Measurements from ENCODE around the gene SOX6. TPM values are rescaled to one million over a fixed set of nuclear protein-coding genes. Genes with fewer than 3 reads are reported as not detected.

SOX6 gene
- polyA plus RNA-seq, 1 donor, result 22.8 TPM

- DNase-seq (ENCODE audit: low read depth), result no peak
Measured at GRCh38 chr11:16191212-16191867, 165.0 kb downstream of the SOX6 start.

DNA sequence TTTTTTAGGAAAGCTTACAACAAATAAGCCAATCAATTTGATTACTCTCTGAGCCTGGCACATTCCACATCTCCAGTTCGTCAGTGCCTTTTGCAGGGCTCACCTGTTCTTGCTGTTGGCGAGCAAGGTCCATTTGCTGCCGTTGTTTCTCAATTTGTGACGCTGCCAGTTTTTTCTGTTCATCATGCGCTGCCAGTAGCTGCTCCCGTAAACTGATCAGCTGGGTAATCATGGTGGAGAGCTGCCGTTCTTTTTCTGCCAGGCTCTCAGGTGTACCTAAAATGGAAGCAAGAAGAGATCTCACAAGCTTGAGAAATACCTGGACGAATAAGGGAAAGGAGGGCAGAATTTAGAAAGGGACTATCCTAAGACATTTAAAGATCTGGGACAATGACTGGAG, 169.7 kb downstream of the SOX6 start:
- DNase-seq (ENCODE audit: low read depth), result no peak

DNA sequence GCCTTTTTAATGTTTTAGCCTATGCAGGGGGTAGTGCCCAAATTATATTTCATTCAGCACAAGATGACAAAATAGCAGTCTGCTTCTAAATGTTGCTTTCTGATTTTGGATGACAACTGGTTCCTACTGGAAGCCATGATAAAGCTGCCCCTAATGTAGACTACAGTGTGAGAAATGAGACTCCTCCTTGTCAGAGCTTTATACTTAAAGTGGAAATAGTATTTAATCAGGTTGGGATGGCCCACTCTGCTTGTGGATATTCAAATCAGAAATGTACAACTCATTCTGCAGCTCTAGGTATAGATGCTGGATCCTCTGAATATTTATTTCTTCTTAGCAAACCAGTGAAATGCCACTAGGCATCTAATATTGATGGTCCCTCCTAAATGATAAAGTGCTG, 171.3 kb downstream of the SOX6 start:
- no peak for DNase-seq (ENCODE audit: low read depth)

DNA sequence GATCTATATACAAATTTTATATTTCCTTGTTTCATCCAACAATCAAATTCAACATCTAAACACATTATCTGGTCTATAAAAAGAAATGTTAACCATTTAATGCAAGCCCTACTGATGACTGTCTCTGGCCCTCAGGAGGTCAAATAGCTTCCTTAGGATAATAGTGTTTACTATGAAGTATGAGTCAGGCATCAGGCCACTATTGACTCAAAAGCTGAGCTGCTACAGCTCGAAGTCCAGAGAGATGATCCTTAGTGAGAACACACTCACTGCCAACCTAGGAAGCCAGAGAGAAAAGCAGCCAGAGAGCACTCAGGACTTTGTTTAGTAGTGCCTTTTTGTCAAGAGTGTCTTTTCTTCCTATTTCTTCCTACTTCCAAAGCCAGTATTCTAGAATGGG, 171.8 kb downstream of the SOX6 start:
- DNase-seq (ENCODE audit: low read depth), result no peak

DNA sequence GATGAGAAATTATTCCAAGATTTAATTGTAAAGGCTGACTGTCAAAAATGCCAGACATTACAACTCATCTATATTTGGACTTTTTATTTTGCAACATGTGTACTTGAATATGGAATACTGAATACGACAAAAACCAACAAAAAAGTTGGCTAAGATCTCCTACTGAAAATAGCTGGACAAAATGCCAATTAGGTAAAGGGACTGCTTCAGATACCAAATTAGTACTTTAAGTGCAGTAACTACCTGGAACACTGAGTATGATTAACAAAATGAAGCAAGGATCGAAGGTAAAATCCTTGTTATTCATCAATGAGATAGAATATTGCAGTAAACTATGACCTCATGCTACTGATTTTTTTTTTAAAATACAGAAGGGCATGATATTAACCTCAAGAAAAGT, 173.8 kb downstream of the SOX6 start:
- DNase-seq (ENCODE audit: low read depth), result no peak

- no peak for DNase-seq (ENCODE audit: low read depth)
Measured at GRCh38 chr11:16180868-16181267, 175.5 kb downstream of the SOX6 start.

GRCh38 chr11:16179676-16180075, 176.7 kb downstream of the SOX6 start:
- no peak for DNase-seq (ENCODE audit: low read depth)

GRCh38 chr11:16178273-16178672, 178.1 kb downstream of the SOX6 start:
- DNase-seq (ENCODE audit: low read depth), result no peak

GRCh38 chr11:16177688-16178087, 178.7 kb downstream of the SOX6 start:
- no peak for DNase-seq (ENCODE audit: low read depth)

GRCh38 chr11:16173798-16174197, 182.5 kb downstream of the SOX6 start:
- no peak for DNase-seq (ENCODE audit: low read depth)

- DNase-seq (ENCODE audit: low read depth), result no peak
Measured at GRCh38 chr11:16171882-16172281, 184.5 kb downstream of the SOX6 start.

DNA sequence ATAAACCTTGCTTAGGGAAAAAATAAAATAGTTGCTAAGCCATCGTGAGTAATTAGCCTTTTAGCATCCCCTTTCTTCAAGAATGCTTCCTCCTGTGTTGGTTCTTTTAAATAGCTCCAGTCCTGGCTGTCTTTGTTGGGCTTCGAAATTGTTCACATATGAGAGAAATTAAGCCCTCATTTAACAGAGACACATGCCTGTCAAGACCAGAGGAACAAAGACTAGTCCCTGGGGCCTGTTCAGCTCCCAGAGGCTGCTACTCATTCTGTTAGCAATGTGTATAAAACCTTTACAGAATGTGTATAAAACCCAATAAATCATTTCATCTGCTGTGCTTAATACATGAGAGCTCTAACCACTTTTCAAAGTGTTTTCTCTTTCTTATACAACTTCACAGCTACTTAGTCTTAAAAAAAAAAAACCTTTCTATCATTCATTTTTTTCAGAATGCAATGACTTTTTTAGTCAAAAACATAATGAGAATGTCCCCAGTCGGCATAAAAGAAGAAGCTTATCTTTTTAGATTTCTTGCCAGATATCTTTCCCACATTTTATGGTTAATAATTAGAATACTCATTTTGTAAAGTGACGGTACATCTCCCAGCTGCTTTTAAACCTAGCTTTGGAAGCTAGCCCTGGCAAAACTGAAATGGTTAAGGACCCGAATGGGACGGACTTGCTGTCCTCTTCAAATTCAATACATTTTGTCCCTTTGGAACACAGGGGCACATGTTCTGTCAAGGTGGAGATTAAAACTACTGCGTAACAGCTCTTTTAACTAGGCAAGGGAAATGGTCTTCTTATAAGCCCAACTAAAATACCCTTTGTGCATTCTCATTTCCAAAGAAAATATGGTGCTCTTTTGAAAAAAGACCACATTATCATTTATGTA, 186.1 kb downstream of the SOX6 start:
- no peak for DNase-seq (ENCODE audit: low read depth)

- no peak for DNase-seq (ENCODE audit: low read depth)
Measured at GRCh38 chr11:16169541-16169940, 186.8 kb downstream of the SOX6 start.

GRCh38 chr11:16167706-16168487, 188.4 kb downstream of the SOX6 start:
- no peak for DNase-seq (ENCODE audit: low read depth)

GRCh38 chr11:16166571-16166970, 189.8 kb downstream of the SOX6 start:
- DNase-seq (ENCODE audit: low read depth), result no peak

- DNase-seq (ENCODE audit: low read depth), result no peak
Measured at GRCh38 chr11:16160146-16160545, 196.2 kb downstream of the SOX6 start.

DNA sequence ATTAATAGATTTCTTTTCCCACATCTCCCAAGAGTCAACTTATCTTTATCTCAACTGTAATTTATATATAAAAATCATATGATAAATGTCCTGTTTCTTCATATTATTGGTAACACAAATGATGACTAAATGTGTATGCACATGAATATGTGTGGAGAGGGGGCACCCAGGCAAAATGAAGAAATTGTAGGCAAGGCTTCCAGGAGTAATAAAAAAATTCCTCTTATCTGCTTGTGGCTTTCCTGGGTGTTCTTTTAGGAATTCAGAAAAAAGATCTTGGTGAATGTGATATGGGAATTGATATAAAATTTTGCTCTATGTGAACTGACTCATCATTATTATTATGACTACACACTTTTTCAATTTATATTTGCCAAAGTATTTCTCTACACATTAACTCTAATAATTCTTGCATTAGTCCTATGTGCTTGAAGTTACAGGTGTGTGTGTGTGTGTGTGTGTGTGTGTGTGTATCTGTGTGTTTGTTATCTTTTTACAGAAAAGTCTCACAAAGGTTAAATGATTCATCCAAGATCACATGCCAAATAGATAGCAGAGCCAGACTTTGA, 197.8 kb downstream of the SOX6 start:
- DNase-seq (ENCODE audit: low read depth), result no peak

DNA sequence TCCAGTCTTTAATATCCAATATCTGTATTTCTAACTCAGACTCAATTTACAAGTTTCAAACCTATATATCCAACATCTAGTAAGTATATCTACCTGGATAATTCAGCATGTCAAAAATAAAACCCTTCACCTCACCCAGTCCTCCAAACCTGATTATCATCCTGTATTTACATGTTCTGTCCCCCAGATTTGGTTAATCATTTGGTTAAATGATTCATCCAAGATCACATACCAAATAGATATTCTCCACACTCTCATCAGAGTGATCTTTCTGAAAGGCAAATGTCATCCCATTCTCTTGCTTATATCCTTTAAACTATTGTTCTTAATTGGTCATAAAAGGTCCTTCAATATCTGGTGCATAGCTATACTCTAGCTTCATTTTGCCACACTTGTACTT, 199.0 kb downstream of the SOX6 start:
- DNase-seq (ENCODE audit: low read depth), result no peak

- no peak for DNase-seq (ENCODE audit: low read depth)
Measured at GRCh38 chr11:16155448-16155847, 200.9 kb downstream of the SOX6 start.

DNA sequence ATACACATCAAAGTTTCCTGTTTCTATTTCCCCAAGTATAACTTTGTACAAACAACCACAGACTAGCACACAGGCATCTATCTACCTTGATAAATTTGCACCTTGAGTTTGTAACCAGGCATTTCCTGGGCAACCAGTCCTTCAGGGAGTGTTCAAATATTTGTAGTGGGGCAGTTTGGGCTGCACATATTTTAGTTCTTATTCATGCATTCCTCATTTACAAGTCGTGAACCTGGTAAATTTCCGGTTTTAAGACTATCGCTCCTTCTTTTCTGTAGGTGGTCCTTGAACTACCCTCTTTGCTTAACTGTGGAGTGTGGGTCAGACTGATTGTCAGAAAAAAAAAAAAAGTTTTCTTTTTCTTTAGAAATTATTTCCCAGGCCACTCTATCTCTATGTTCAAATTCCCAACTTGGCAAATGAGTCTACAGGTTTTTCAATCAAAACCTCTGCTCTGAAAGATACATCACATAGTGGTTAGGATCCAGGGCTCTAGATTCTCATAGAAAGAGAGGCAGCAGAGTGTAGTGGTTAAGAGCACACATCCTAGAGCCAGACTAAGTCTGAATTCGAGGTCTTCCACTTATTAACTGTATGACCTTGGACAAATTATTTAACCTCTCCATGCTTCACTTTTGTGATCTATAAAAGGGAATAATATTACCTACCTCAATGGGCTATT, 201.5 kb downstream of the SOX6 start:
- DNase-seq (ENCODE audit: low read depth), result no peak

DNA sequence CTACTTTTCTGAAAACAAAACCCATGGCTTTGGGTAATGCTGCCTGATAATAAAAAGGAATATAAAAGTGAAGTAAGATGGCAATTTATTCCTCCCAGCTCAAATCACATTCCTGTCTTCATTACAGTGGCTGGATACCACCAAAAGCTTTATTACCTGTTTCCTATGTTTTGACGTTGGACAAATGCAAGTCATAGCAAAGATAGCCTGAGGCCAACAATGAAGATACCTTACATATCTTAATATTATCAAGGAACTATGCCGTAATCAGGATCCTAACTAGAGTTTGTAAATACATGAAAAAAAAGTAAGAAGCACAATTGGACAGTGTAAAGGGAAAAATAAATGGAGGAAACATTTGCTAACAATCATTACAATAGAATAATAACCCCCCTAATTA, 202.4 kb downstream of the SOX6 start:
- DNase-seq (ENCODE audit: low read depth), result no peak

GRCh38 chr11:16151138-16151537, 205.2 kb downstream of the SOX6 start:
- no peak for DNase-seq (ENCODE audit: low read depth)

Data from forelimb muscle (tissue), 1 donor.